Fibroblast of villous mesenchyme (primary cell): ENCODE measurements around the gene NDST1. TPM values are rescaled to one million over a fixed set of nuclear protein-coding genes. Genes with fewer than 3 reads are reported as not detected.

Experiments
- DNase-seq: peaks from one replicate; pipeline ENCODE4 v3.0.0-alpha.2; 2010; ENCODE audit warnings: low read depth
- H3K4me3 ChIP-seq: 2 replicates; pipeline ENCODE4 v1.5.1; 2011; ENCODE audit warnings: low read depth, mild to moderate bottlenecking, low read length
- total RNA-seq: library from RNA; depleted of rRNA; stranded (reverse); fragments of >200 nt; gene quantifications from 2 replicates; pipeline ENCODE4 v1.2.3, GENCODE V29; 2012
- TF ChIP-seq, protein P1 (sequence below): IDR thresholded peaks from 2 replicates; pipeline ENCODE4 v1.5.1; 2012; ENCODE audit warnings: low read depth, mild to moderate bottlenecking, low read length; ENCODE audit not compliant: insufficient read depth

Gene NDST1
- 87.2 and 89.5 TPM in 2 replicates for total RNA-seq

DNA sequence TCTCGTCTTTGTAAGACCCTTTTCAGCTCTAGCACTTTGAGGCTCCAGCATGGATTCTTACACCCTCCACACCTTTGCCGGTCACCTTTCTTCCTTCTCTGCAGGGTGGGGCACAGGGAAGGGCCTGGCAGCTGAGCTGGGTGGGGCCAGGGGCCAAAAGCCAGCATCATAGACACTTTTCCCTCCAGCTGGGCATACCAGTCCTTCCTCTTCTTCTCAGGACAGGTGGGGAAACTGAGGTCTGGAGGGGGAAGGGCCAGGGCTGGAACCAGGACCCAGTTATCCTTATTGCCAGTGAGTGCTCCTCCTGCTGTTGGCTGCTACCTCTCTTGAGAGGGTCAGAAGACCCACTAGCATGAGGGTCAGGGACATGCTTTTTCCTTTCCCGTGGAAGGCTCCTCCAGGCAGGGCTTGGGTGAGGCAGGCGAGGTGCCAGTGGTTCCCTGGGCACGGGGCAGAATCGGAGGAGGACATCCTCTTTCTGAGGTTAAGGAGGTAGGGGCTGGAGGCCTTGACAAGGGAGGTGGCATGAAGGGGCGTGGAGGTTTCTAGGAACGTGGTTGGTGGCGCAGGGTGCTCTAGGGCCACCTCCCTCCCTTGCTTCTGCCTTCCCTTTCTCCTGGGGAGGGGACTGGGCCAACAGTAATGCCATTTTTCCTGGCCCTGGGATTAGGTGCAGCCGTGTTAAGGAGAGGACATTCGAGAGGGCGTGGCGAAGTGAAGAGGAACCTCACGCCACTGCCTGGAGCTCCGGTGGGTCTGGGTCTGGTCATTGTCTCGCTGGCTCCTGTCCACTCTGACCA is at the start of gene NDST1:
NDST1 (plus strand) TSS at position 658 of the 803 bp plus-strand sequence. CDS start 13,124 bp downstream, outside the sequence.
- DNase-seq, result no peak
- TF ChIP-seq, protein P1, sequence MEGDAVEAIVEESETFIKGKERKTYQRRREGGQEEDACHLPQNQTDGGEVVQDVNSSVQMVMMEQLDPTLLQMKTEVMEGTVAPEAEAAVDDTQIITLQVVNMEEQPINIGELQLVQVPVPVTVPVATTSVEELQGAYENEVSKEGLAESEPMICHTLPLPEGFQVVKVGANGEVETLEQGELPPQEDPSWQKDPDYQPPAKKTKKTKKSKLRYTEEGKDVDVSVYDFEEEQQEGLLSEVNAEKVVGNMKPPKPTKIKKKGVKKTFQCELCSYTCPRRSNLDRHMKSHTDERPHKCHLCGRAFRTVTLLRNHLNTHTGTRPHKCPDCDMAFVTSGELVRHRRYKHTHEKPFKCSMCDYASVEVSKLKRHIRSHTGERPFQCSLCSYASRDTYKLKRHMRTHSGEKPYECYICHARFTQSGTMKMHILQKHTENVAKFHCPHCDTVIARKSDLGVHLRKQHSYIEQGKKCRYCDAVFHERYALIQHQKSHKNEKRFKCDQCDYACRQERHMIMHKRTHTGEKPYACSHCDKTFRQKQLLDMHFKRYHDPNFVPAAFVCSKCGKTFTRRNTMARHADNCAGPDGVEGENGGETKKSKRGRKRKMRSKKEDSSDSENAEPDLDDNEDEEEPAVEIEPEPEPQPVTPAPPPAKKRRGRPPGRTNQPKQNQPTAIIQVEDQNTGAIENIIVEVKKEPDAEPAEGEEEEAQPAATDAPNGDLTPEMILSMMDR, result no peak
- no peak within 1 kb of the TSS for H3K4me3 ChIP-seq

DNA sequence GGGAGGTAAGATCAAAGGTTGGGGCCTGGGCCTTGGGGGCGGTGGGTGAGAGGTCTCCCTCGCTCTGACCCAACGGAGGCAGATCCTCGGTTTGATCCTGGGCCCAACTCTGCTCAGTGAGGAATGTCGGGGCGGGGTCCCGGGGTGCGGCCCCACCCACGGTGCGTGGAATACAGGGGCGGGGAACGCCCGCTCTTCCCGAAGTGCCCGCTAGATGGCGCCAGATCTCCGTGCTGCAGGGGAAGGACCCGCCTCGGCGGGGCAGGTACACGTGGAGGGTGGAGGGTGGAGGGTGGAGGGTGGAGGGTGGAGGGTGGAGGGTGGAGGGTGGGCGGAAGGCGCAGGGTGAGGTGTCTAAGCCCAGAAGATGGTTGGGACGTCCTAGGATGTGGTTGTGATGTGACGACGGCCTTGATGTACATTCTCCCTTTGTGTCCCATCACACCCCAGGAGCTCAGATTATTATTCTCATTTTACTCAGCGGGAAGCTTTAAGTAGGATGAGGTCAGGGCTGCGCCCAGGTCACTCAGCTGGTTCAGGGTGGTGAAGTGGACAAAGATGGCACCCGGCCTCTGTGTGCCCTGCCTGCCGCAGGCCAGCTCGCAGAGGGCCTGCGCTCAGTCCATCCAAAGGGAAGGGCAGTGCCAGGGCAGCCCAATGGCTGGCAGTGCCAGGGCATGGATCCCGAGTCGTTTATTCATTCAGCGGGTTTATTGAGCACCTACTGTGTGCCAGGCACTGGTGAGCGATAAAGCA is 49.0 kb upstream of the NDST1 start:
- DNase-seq, result peak; percentile 53
- TF ChIP-seq, protein P1, result peak; percentile 75
- peak overlapping the region; percentile 23 for H3K4me3 ChIP-seq

DNA sequence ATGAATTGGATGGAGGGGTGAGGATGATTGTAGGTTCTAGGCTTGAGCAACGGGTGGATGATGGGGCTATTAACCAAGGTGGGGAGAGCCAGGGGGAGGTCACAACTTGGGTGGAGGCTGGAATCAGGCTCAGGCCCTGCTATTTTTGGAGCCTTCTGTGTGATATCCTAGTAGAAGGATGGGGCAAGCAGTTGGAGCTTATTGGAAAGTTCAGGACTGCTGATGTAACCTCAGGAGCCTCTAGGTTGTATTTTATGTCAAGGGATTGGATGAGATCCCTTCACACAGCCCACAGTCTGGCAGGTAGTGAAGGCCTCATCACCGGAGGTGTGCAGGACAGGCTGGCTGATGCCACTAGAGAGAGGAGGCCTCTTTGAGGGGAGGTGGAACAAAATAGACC is 47.1 kb upstream of the NDST1 start:
- H3K4me3 ChIP-seq, result no peak overlapping the region
- TF ChIP-seq, protein P1, result no peak
- no peak for DNase-seq

DNA sequence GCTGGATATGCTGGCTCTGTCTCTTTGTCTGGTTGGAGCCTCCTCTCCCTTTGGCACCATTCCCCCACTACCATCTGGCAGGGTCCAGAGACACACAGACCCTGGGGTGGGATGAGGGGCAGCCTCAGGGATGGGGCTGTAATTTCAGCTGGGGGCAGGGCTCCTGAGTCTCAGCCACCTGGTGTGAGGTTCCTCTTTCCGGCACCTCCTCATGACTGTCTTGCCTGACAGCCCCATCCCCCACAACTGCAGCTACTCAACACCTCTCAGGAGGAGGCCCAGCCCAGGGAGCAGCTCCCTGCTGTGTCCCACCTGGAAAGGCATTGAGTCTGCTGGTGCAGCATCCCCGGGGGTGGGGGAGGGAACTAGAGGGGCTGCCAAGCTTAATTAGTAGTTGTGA is 46.7 kb upstream of the NDST1 start:
- TF ChIP-seq, protein P1, result no peak
- no peak overlapping the region for H3K4me3 ChIP-seq
- no peak for DNase-seq

GRCh38 chr5:150464554-150465012 is 43.3 kb upstream of the NDST1 start:
- DNase-seq, result no peak
- TF ChIP-seq, protein P1, result no peak

DNA sequence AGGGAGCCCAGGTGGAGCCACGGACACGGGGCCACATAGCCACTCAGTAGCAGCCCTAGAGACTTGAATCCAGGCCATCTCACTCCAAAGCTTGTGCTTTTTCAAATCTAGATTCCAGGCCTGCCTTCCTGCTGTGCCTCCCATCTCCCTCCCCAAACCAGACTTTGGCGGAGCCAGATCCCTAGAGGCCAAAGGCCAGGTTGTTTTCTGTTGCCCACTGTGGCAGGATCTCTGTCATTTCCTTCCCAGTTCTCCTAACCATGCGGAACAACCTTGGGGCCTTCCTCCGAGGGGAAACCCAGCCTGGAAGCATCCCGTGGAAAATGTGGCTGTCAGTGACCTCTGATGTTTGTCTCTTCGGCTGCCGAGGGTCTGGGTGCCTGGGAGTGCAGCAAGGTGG is 42.0 kb upstream of the NDST1 start:
- no peak overlapping the region for H3K4me3 ChIP-seq
- TF ChIP-seq, protein P1, result no peak
- DNase-seq, result no peak

More at GRCh38 chr5:150464554-150465012, 43.3 kb upstream of the NDST1 start:
- H3K4me3 ChIP-seq, result no peak overlapping the region
